ENCODE data around the gene NUAK1.

- TF ChIP-seq CTCF (IDR thresholded peaks at IDR 0.05) = no peak
- no peak for TF ChIP-seq POLR2AphosphoS5 (IDR thresholded peaks at IDR 0.05)
- TF ChIP-seq EP300 (IDR thresholded peaks at IDR 0.05) = no peak
These were observed 74.7 kb downstream of the NUAK1 start for GRCh38 chr12:106063826-106064720.
